Measurements from ENCODE around the gene SLC39A11.
"Not testable (repeated sequence)": the region's sequence is repeated elsewhere in the genome, so short reads cannot be mapped to it uniquely, and the experiment has no call there.

Gene SLC39A11

GRCh38 chr17:73092523-73093135, at the start of gene SLC39A11:
Gene SLC39A11, minus strand, starts transcription at chr17:73092688. Its CDS starts 3,924 bp downstream, at chr17:73088764.
- peak; percentile 95 for DNase-seq (ENCODE audit: low spot score)

- DNase-seq (ENCODE audit: low spot score) = no peak
Observed at GRCh38 chr17:73141411-73141810, 48.9 kb upstream of the SLC39A11 start.

GRCh38 chr17:73140566-73140965, 48.1 kb upstream of the SLC39A11 start:
- no peak for DNase-seq (ENCODE audit: low spot score)

- DNase-seq (ENCODE audit: low spot score) = no peak
Observed at GRCh38 chr17:73139296-73139695, 46.8 kb upstream of the SLC39A11 start.

GRCh38 chr17:73138541-73139138, 46.2 kb upstream of the SLC39A11 start:
- DNase-seq (ENCODE audit: low spot score) = no peak

- no peak for DNase-seq (ENCODE audit: low spot score)
Observed at GRCh38 chr17:73137376-73137775, 44.9 kb upstream of the SLC39A11 start.

- no peak for DNase-seq (ENCODE audit: low spot score)
Observed at GRCh38 chr17:73135766-73136165, 43.3 kb upstream of the SLC39A11 start.

- no peak for DNase-seq (ENCODE audit: low spot score)
Observed at GRCh38 chr17:73133911-73134649, 41.6 kb upstream of the SLC39A11 start.

GRCh38 chr17:73132085-73132492, 39.6 kb upstream of the SLC39A11 start:
- no peak for DNase-seq (ENCODE audit: low spot score)

- not testable (repeated sequence) for DNase-seq (ENCODE audit: low spot score)
Observed at GRCh38 chr17:73131439-73131838, 39.0 kb upstream of the SLC39A11 start.

- no peak for DNase-seq (ENCODE audit: low spot score)
Observed at GRCh38 chr17:73130977-73131376, 38.5 kb upstream of the SLC39A11 start.

GRCh38 chr17:73128496-73128895, 36.0 kb upstream of the SLC39A11 start:
- DNase-seq (ENCODE audit: low spot score) = no peak

- DNase-seq (ENCODE audit: low spot score) = no peak
Observed at GRCh38 chr17:73126716-73127473, 34.4 kb upstream of the SLC39A11 start.

- no peak for DNase-seq (ENCODE audit: low spot score)
Observed at GRCh38 chr17:73123606-73124320, 31.3 kb upstream of the SLC39A11 start.

GRCh38 chr17:73122953-73123605, 30.6 kb upstream of the SLC39A11 start:
- DNase-seq (ENCODE audit: low spot score) = no peak

GRCh38 chr17:73121506-73121905, 29.0 kb upstream of the SLC39A11 start:
- DNase-seq (ENCODE audit: low spot score) = no peak

GRCh38 chr17:73119631-73120030, 27.1 kb upstream of the SLC39A11 start:
- no peak for DNase-seq (ENCODE audit: low spot score)

- DNase-seq (ENCODE audit: low spot score) = no peak
Observed at GRCh38 chr17:73118951-73119391, 26.5 kb upstream of the SLC39A11 start.

- no peak for DNase-seq (ENCODE audit: low spot score)
Observed at GRCh38 chr17:73118139-73118538, 25.7 kb upstream of the SLC39A11 start.

- DNase-seq (ENCODE audit: low spot score) = no peak
Observed at GRCh38 chr17:73112246-73112645, 19.8 kb upstream of the SLC39A11 start.

- no peak for DNase-seq (ENCODE audit: low spot score)
Observed at GRCh38 chr17:73111386-73111785, 18.9 kb upstream of the SLC39A11 start.
